Measurements from ENCODE around the gene SPDEF.
A peak's percentile ranks its signal among the peaks of the same experiment; 100 is the strongest.

Gene SPDEF

GRCh38 chr6:34556031-34556471 is at the start of gene SPDEF:
SPDEF (minus strand) TSS chr6:34556329; CDS start chr6:34544455, 11,874 bp downstream.
- DNase-seq (ENCODE audit: low spot score), result no peak

- DNase-seq (ENCODE audit: low spot score), result no peak
Measured at GRCh38 chr6:34603707-34604106, 47.6 kb upstream of the SPDEF start.

- no peak for DNase-seq (ENCODE audit: low spot score)
Measured at GRCh38 chr6:34602318-34603111, 46.4 kb upstream of the SPDEF start.

- DNase-seq (ENCODE audit: low spot score), result peak; percentile 30
Measured at GRCh38 chr6:34601706-34602105, 45.6 kb upstream of the SPDEF start.

GRCh38 chr6:34600796-34601195 is 44.7 kb upstream of the SPDEF start:
- DNase-seq (ENCODE audit: low spot score), result no peak

GRCh38 chr6:34600101-34600500 is 44.0 kb upstream of the SPDEF start:
- DNase-seq (ENCODE audit: low spot score), result no peak

GRCh38 chr6:34598712-34599111 is 42.6 kb upstream of the SPDEF start:
- DNase-seq (ENCODE audit: low spot score), result no peak

- DNase-seq (ENCODE audit: low spot score), result no peak
Measured at GRCh38 chr6:34597605-34598353, 41.6 kb upstream of the SPDEF start.

- DNase-seq (ENCODE audit: low spot score), result no peak
Measured at GRCh38 chr6:34596798-34597197, 40.7 kb upstream of the SPDEF start.

- no peak for DNase-seq (ENCODE audit: low spot score)
Measured at GRCh38 chr6:34595332-34596184, 39.4 kb upstream of the SPDEF start.

- DNase-seq (ENCODE audit: low spot score), result no peak
Measured at GRCh38 chr6:34593701-34594100, 37.6 kb upstream of the SPDEF start.

GRCh38 chr6:34592208-34592952 is 36.3 kb upstream of the SPDEF start:
- DNase-seq (ENCODE audit: low spot score), result no peak

GRCh38 chr6:34589691-34590090 is 33.6 kb upstream of the SPDEF start:
- no peak for DNase-seq (ENCODE audit: low spot score)

- no peak for DNase-seq (ENCODE audit: low spot score)
Measured at GRCh38 chr6:34589140-34589539, 33.0 kb upstream of the SPDEF start.

- DNase-seq (ENCODE audit: low spot score), result no peak
Measured at GRCh38 chr6:34587851-34588250, 31.7 kb upstream of the SPDEF start.

- DNase-seq (ENCODE audit: low spot score), result no peak
Measured at GRCh38 chr6:34587325-34587724, 31.2 kb upstream of the SPDEF start.

GRCh38 chr6:34586327-34587040 is 30.4 kb upstream of the SPDEF start:
- DNase-seq (ENCODE audit: low spot score), result no peak

GRCh38 chr6:34585512-34586061 is 29.5 kb upstream of the SPDEF start:
- no peak for DNase-seq (ENCODE audit: low spot score)

GRCh38 chr6:34585108-34585507 is 29.0 kb upstream of the SPDEF start:
- DNase-seq (ENCODE audit: low spot score), result no peak

GRCh38 chr6:34584694-34585093 is 28.6 kb upstream of the SPDEF start:
- DNase-seq (ENCODE audit: low spot score), result no peak
